ENCODE data around the gene ACE.

DNA sequence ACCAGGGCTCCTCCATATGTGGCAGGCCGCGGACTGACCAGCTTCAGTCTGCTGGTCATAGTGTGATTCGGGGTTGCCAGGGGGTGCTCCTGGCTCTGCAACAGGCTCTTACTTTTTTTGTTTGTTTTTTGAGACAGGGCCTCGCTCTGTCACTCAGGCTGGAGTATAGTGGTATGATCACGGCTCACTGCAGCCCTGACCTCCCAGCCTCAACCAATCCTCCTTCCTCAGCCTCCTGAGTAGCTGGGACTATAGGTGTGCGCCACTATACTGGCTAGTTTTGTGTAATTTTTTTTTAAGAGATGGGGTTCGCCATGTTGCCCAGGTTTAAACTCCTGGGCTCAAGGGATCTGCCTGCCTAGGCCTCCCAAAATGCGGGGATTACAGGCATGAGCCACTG, 34.5 kb downstream of the ACE start:
- TF ChIP-seq, protein P1, sequence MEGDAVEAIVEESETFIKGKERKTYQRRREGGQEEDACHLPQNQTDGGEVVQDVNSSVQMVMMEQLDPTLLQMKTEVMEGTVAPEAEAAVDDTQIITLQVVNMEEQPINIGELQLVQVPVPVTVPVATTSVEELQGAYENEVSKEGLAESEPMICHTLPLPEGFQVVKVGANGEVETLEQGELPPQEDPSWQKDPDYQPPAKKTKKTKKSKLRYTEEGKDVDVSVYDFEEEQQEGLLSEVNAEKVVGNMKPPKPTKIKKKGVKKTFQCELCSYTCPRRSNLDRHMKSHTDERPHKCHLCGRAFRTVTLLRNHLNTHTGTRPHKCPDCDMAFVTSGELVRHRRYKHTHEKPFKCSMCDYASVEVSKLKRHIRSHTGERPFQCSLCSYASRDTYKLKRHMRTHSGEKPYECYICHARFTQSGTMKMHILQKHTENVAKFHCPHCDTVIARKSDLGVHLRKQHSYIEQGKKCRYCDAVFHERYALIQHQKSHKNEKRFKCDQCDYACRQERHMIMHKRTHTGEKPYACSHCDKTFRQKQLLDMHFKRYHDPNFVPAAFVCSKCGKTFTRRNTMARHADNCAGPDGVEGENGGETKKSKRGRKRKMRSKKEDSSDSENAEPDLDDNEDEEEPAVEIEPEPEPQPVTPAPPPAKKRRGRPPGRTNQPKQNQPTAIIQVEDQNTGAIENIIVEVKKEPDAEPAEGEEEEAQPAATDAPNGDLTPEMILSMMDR (IDR thresholded peaks at IDR 0.05 in 4 of 5, conservative IDR thresholded peaks at IDR 0.05 in 1 of 5), result no peak
- no peak for TF ChIP-seq POLR2A (IDR thresholded peaks at IDR 0.05)

Data from gastrocnemius medialis (tissue), 4 donors.